ENCODE data around the gene IFNL3.

Gene IFNL3

GRCh38 chr19:39211731-39212374 is 33.0 kb downstream of the IFNL3 start:
- Histone ChIP-seq H3K79me2 (ENCODE audit: low read length) (no peaks in the 10 kb centered on the region), H3K4me3 (ENCODE audit: low read length) (no peak overlapping the region), H3K9me3 (ENCODE audit: insufficient read depth, low read length) (no peaks in the 10 kb centered on the region), H3K27ac (ENCODE audit: low read length) (no peak overlapping the region), H3K27me3 (ENCODE audit: low read depth, low read length) (peaks cover 8% of the 10 kb centered on the region; the same call in 1 of the 2 replicates), H3K9ac (ENCODE audit: low read length) (no peak overlapping the region), H2AFZ (ENCODE audit: low read depth, low read length) (no peak overlapping the region), H3K36me3 (replicated peaks; ENCODE audit: low read depth, low read length) (no peaks in the 10 kb centered on the region), H3K4me1 (ENCODE audit: low read length) (no peaks in the 10 kb centered on the region), H4K20me1 (ENCODE audit: insufficient read depth, low read length) (no peaks in the 10 kb centered on the region), H3K4me2 (ENCODE audit: low read length) (no peak overlapping the region)
- TF ChIP-seq CTCF (IDR thresholded peaks at IDR 0.05; ENCODE audit: low read depth, low read length), result no peak
- no peak for TF ChIP-seq EZH2phosphoT487 (IDR thresholded peaks at IDR 0.05; ENCODE audit: low read depth)

GRCh38 chr19:39209196-39209595 is 35.6 kb downstream of the IFNL3 start:
- Histone ChIP-seq H2AFZ (ENCODE audit: low read depth, low read length) (no peak overlapping the region), H3K79me2 (ENCODE audit: low read length) (no peaks in the 10 kb centered on the region), H3K27ac (ENCODE audit: low read length) (no peak overlapping the region), H3K9ac (ENCODE audit: low read length) (no peak overlapping the region), H3K4me1 (ENCODE audit: low read length) (no peaks in the 10 kb centered on the region), H3K36me3 (replicated peaks; ENCODE audit: low read depth, low read length) (no peaks in the 10 kb centered on the region), H3K9me3 (ENCODE audit: insufficient read depth, low read length) (no peaks in the 10 kb centered on the region), H3K27me3 (ENCODE audit: low read depth, low read length) (peaks cover 4% of the 10 kb centered on the region; the same call in 1 of the 2 replicates), H4K20me1 (ENCODE audit: insufficient read depth, low read length) (no peaks in the 10 kb centered on the region), H3K4me3 (ENCODE audit: low read length) (no peak overlapping the region), H3K4me2 (ENCODE audit: low read length) (no peak overlapping the region)
- TF ChIP-seq CTCF (IDR thresholded peaks at IDR 0.05; ENCODE audit: low read depth, low read length) (no peak), EZH2phosphoT487 (IDR thresholded peaks at IDR 0.05; ENCODE audit: low read depth) (no peak)

DNA sequence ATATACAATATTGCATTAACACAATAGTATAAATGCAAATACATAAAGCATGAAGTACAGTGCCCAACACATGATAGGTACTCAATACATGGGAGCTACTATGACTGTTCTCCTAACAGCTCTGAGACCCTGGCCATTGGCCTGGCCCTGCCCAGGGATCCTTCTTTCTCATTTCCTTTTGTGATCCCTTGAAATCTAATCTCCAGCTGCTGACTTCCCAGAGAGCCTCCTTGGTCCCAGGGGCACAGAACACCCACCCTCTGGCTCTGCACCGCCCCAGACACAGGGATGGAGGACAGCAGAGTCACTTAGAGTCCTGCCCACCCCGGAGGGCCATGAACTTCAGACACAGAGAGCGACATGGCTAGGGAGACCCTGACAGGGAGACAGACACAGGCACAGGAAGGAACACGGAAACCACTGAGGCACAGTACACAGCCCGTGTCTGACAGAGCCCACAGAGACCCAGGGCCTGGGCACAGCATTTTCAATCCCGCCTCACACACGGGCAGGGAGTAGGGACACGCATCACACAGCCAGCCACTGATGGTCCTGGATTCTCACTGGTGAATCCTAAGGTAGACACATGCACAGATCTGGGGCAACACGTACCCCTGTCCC is 36.5 kb downstream of the IFNL3 start:
- no peaks in the 10 kb centered on the region for H4K20me1 ChIP-seq (ENCODE audit: insufficient read depth, low read length)
- no peaks in the 10 kb centered on the region for H3K4me1 ChIP-seq (ENCODE audit: low read length)
- H3K9ac ChIP-seq (ENCODE audit: low read length), result no peak overlapping the region
- peaks cover 4% of the 10 kb centered on the region; the same call in 1 of the 2 replicates for H3K27me3 ChIP-seq (ENCODE audit: low read depth, low read length)
- no peaks in the 10 kb centered on the region for H3K36me3 ChIP-seq (replicated peaks; ENCODE audit: low read depth, low read length)
- no peak overlapping the region for H3K27ac ChIP-seq (ENCODE audit: low read length)
- H3K4me2 ChIP-seq (ENCODE audit: low read length), result no peak overlapping the region
- H3K4me3 ChIP-seq (ENCODE audit: low read length), result no peak overlapping the region
- no peak overlapping the region for H2AFZ ChIP-seq (ENCODE audit: low read depth, low read length)
- H3K79me2 ChIP-seq (ENCODE audit: low read length), result no peaks in the 10 kb centered on the region
- no peaks in the 10 kb centered on the region for H3K9me3 ChIP-seq (ENCODE audit: insufficient read depth, low read length)
- no peak for TF ChIP-seq CTCF (IDR thresholded peaks at IDR 0.05; ENCODE audit: low read depth, low read length)
- no peak for TF ChIP-seq EZH2phosphoT487 (IDR thresholded peaks at IDR 0.05; ENCODE audit: low read depth)

- Histone ChIP-seq H3K4me3 (ENCODE audit: low read length) (no peak overlapping the region), H3K4me2 (ENCODE audit: low read length) (no peak overlapping the region), H3K27ac (ENCODE audit: low read length) (no peak overlapping the region), H3K9ac (ENCODE audit: low read length) (no peak overlapping the region), H4K20me1 (ENCODE audit: insufficient read depth, low read length) (no peaks in the 10 kb centered on the region), H3K79me2 (ENCODE audit: low read length) (no peaks in the 10 kb centered on the region), H3K9me3 (ENCODE audit: insufficient read depth, low read length) (no peaks in the 10 kb centered on the region), H3K27me3 (ENCODE audit: low read depth, low read length) (peaks cover 4% of the 10 kb centered on the region; the same call in 1 of the 2 replicates), H3K36me3 (replicated peaks; ENCODE audit: low read depth, low read length) (no peaks in the 10 kb centered on the region), H3K4me1 (ENCODE audit: low read length) (no peaks in the 10 kb centered on the region), H2AFZ (ENCODE audit: low read depth, low read length) (no peak overlapping the region)
- no peak for TF ChIP-seq CTCF (IDR thresholded peaks at IDR 0.05; ENCODE audit: low read depth, low read length)
- no peak for TF ChIP-seq EZH2phosphoT487 (IDR thresholded peaks at IDR 0.05; ENCODE audit: low read depth)
These were observed 37.4 kb downstream of the IFNL3 start for GRCh38 chr19:39207293-39207836.

Data from OCI-LY3 (cell line).